ENCODE measurements around the gene GLOD5. TPM values are rescaled to one million over a fixed set of nuclear protein-coding genes. Genes with fewer than 3 reads are reported as not detected.

Gene GLOD5
- under 1 TPM in 1 of 2 donors, not detected in 1; 0.41 TPM for total RNA-seq

DNA sequence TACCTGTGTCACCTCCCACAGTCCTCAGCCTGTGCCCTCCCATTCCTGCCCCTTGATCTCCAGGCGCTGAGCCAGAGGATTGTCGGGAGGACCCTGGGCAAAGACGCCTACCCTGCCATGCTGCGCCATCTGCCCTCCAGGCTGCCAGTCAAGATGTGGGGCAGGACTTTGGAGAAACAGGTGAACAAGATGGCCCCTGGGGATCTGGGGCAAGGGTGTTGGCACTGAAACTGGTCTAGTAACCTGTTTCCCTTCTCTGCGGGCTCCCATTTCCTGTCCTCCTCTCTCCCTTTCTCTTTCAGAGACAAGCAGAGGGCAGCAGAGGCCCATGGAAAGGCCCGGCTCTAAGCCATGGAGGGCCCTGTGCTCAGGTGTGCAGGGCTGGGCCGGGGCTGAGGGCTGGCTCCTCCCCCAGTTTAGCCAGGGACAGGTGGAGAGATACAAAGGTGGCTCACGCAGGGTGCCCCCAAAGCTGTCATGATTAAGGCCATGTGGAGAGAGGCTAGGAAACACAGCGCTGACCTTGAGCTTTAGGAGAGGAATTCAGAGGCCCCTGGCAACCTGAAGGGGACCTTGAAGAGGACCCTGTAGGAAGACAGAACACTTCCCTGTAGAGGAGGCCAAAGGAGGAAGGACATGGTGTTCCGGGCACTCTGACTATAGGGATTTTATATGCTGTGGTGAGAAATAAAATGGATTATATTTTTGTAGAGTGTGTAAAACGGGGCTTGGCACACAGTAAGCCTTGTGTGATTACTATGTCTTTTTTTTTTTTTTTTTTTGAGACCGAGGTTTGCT, at the start of gene GLOD5:
Gene GLOD5 (plus strand): TSS at position 74 of the 798 bp plus-strand sequence. CDS start 44 bp downstream, at position 118.
- 21% methylated on average over 10 of the region's 12 CpGs for WGBS
- peak; percentile 59 for DNase-seq (ENCODE audit: low spot score)

GRCh38 chrX:48711929-48712505, 49.5 kb upstream of the GLOD5 start:
- intact Hi-C loops (cut with DNase I): no loop called here
- H3K4me3 ChIP-seq: no peak overlapping the region
- H3K36me3 ChIP-seq: no peaks in the 10 kb centered on the region
- no peak overlapping the region for H3K27ac ChIP-seq
- H3K4me1 ChIP-seq (replicated peaks): no peaks in the 10 kb centered on the region
- 77% methylated on average over 7 of the region's 7 CpGs for WGBS
- no peaks in the 10 kb centered on the region for H3K27me3 ChIP-seq (replicated peaks; ENCODE audit: insufficient read depth)
- no peaks in the 10 kb centered on the region for H3K9me3 ChIP-seq
- TF ChIP-seq CTCF (IDR thresholded peaks at IDR 0.05) (no peak), POLR2AphosphoS5 (IDR thresholded peaks at IDR 0.05) (no peak), POLR2A (IDR thresholded peaks at IDR 0.05) (no peak)
- no peak for DNase-seq (ENCODE audit: low spot score)

More for the DNA sequence above, at the start of gene GLOD5:
- no peaks in the 10 kb centered on the region for H3K27me3 ChIP-seq (replicated peaks; ENCODE audit: insufficient read depth)
- no peaks in the 10 kb centered on the region for H3K36me3 ChIP-seq
- H3K4me3 ChIP-seq: no peak within 1 kb of the TSS
- H3K4me1 ChIP-seq (replicated peaks): no peaks in the 10 kb centered on the region
- no peaks in the 10 kb centered on the region for H3K9me3 ChIP-seq
- peak; percentile 43 for TF ChIP-seq POLR2AphosphoS5 (IDR thresholded peaks at IDR 0.05)
- peak in 2 of 4 experiments; percentile 60 to 63 for TF ChIP-seq CTCF (IDR thresholded peaks at IDR 0.05)
- TF ChIP-seq POLR2A (IDR thresholded peaks at IDR 0.05): no peak
- intact Hi-C loops (cut with DNase I): no loop called here
- peak within 1 kb of the TSS; percentile 45 to 67 for H3K27ac ChIP-seq

DNA sequence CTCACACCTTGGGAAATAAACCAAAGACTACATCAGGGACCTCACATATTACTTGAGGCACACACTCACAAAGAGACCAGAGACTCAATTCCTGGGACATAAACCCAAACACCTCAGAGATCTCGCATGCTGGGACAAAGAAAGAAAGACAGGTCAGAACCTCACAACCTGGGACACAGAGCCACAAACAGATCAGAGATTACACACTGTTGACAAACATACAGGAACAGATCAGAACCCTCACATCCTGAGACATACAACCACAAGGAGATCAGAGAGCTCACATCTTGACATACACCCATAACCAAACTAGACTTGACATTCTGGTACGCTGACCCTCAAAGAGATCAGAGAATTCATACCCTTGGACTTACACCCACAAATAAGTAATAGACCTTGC, 47.7 kb upstream of the GLOD5 start:
- no peak for DNase-seq (ENCODE audit: low spot score)
- H3K27ac ChIP-seq: no peak overlapping the region
- no peaks in the 10 kb centered on the region for H3K9me3 ChIP-seq
- WGBS: 82% methylated on average over 1 of the region's 2 CpGs
- no peaks in the 10 kb centered on the region for H3K36me3 ChIP-seq
- H3K27me3 ChIP-seq (replicated peaks; ENCODE audit: insufficient read depth): no peaks in the 10 kb centered on the region
- intact Hi-C loops (cut with DNase I): no loop called here
- no peaks in the 10 kb centered on the region for H3K4me1 ChIP-seq (replicated peaks)
- TF ChIP-seq CTCF (IDR thresholded peaks at IDR 0.05) (no peak), POLR2AphosphoS5 (IDR thresholded peaks at IDR 0.05) (no peak), POLR2A (IDR thresholded peaks at IDR 0.05) (no peak)
- no peak overlapping the region for H3K4me3 ChIP-seq

GRCh38 chrX:48714573-48714972, 47.0 kb upstream of the GLOD5 start:
- H3K27me3 ChIP-seq (replicated peaks; ENCODE audit: insufficient read depth): no peaks in the 10 kb centered on the region
- WGBS: 16% methylated on average over 5 of the region's 5 CpGs
- H3K4me3 ChIP-seq: no peak overlapping the region
- no peak overlapping the region for H3K27ac ChIP-seq
- H3K9me3 ChIP-seq: no peaks in the 10 kb centered on the region
- intact Hi-C loops (cut with DNase I): no loop called here
- DNase-seq (ENCODE audit: low spot score): no peak
- H3K36me3 ChIP-seq: no peaks in the 10 kb centered on the region
- H3K4me1 ChIP-seq (replicated peaks): no peaks in the 10 kb centered on the region
- no peak for TF ChIP-seq POLR2AphosphoS5 (IDR thresholded peaks at IDR 0.05)
- TF ChIP-seq POLR2A (IDR thresholded peaks at IDR 0.05): no peak
- no peak for TF ChIP-seq CTCF (IDR thresholded peaks at IDR 0.05)

All from prostate gland (tissue), 2 donors.